ENCODE data around the gene OSGEPL1.

Gene OSGEPL1

GRCh38 chr2:189762551-189763298 is at the start of gene OSGEPL1:
Gene OSGEPL1 (minus strand): TSS chr2:189762792. CDS start chr2:189761640, 1,152 bp downstream.
- H3K36me3 ChIP-seq (ENCODE audit: insufficient read depth, low read length), result no peaks in the 10 kb centered on the region
- H3K27ac ChIP-seq (ENCODE audit: low read depth, low read length), result peak within 1 kb of the TSS; percentile 84
- H3K9me3 ChIP-seq (ENCODE audit: low read length), result no peaks in the 10 kb centered on the region
- H3K27me3 ChIP-seq (ENCODE audit: control insufficient read depth in 1 of 2, insufficient read depth in 2 of 2, low read length in 2 of 2), result no peaks in the 10 kb centered on the region
- H3K4me1 ChIP-seq (ENCODE audit: insufficient read depth, low read length), result peaks cover 12% of the 10 kb centered on the region
- H3K9ac ChIP-seq (ENCODE audit: low read length), result peak within 1 kb of the TSS; percentile 51
- peak within 1 kb of the TSS; percentile 63 to 68 for H3K4me3 ChIP-seq (ENCODE audit: low read depth in 1 of 2, low read length in 2 of 2)

GRCh38 chr2:189803431-189803830 is 40.8 kb upstream of the OSGEPL1 start:
- Histone ChIP-seq H3K27me3 (ENCODE audit: control insufficient read depth in 1 of 2, insufficient read depth in 2 of 2, low read length in 2 of 2) (no peaks in the 10 kb centered on the region), H3K4me1 (ENCODE audit: insufficient read depth, low read length) (peaks cover 2% of the 10 kb centered on the region), H3K27ac (ENCODE audit: low read depth, low read length) (no peak overlapping the region), H3K9ac (ENCODE audit: low read length) (no peak overlapping the region), H3K4me3 (ENCODE audit: low read depth in 1 of 2, low read length in 2 of 2) (no peak overlapping the region), H3K9me3 (ENCODE audit: low read length) (no peaks in the 10 kb centered on the region), H3K36me3 (ENCODE audit: insufficient read depth, low read length) (no peaks in the 10 kb centered on the region)

- peaks cover 9% of the 10 kb centered on the region for H3K4me1 ChIP-seq (ENCODE audit: insufficient read depth, low read length)
- no peaks in the 10 kb centered on the region for H3K27me3 ChIP-seq (ENCODE audit: control insufficient read depth in 1 of 2, insufficient read depth in 2 of 2, low read length in 2 of 2)
- no peak overlapping the region for H3K4me3 ChIP-seq (ENCODE audit: low read depth in 1 of 2, low read length in 2 of 2)
- no peak overlapping the region for H3K9ac ChIP-seq (ENCODE audit: low read length)
- no peaks in the 10 kb centered on the region for H3K9me3 ChIP-seq (ENCODE audit: low read length)
- peaks cover under 1% of the 10 kb centered on the region for H3K36me3 ChIP-seq (ENCODE audit: insufficient read depth, low read length)
- no peak overlapping the region for H3K27ac ChIP-seq (ENCODE audit: low read depth, low read length)
These were observed 39.9 kb upstream of the OSGEPL1 start for GRCh38 chr2:189802396-189802912.

GRCh38 chr2:189799531-189799930 is 36.9 kb upstream of the OSGEPL1 start:
- no peaks in the 10 kb centered on the region for H3K27me3 ChIP-seq (ENCODE audit: control insufficient read depth in 1 of 2, insufficient read depth in 2 of 2, low read length in 2 of 2)
- no peak overlapping the region for H3K4me3 ChIP-seq (ENCODE audit: low read depth in 1 of 2, low read length in 2 of 2)
- H3K9ac ChIP-seq (ENCODE audit: low read length), result no peak overlapping the region
- no peaks in the 10 kb centered on the region for H3K9me3 ChIP-seq (ENCODE audit: low read length)
- no peak overlapping the region for H3K27ac ChIP-seq (ENCODE audit: low read depth, low read length)
- peaks cover 9% of the 10 kb centered on the region for H3K4me1 ChIP-seq (ENCODE audit: insufficient read depth, low read length)
- H3K36me3 ChIP-seq (ENCODE audit: insufficient read depth, low read length), result peaks cover 12% of the 10 kb centered on the region

DNA sequence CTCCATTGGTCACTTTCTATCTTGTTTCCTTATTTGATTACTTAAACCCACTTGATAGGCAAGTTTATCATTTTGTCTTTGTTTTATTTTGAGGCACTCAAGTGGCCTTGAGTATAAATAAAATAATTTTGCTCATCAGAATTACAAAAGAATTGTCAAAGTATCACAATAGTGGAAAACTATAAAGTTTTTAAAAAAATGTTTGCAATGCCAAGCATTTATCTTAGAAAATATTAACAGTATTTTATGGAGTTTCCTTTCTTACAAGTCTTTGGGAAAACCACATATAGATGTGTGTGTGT is 36.4 kb upstream of the OSGEPL1 start:
- H3K27me3 ChIP-seq (ENCODE audit: control insufficient read depth in 1 of 2, insufficient read depth in 2 of 2, low read length in 2 of 2), result no peaks in the 10 kb centered on the region
- peaks cover 12% of the 10 kb centered on the region for H3K36me3 ChIP-seq (ENCODE audit: insufficient read depth, low read length)
- H3K4me1 ChIP-seq (ENCODE audit: insufficient read depth, low read length), result peaks cover 9% of the 10 kb centered on the region
- no peak overlapping the region for H3K4me3 ChIP-seq (ENCODE audit: low read depth in 1 of 2, low read length in 2 of 2)
- no peak overlapping the region for H3K27ac ChIP-seq (ENCODE audit: low read depth, low read length)
- no peak overlapping the region for H3K9ac ChIP-seq (ENCODE audit: low read length)
- no peaks in the 10 kb centered on the region for H3K9me3 ChIP-seq (ENCODE audit: low read length)

DNA sequence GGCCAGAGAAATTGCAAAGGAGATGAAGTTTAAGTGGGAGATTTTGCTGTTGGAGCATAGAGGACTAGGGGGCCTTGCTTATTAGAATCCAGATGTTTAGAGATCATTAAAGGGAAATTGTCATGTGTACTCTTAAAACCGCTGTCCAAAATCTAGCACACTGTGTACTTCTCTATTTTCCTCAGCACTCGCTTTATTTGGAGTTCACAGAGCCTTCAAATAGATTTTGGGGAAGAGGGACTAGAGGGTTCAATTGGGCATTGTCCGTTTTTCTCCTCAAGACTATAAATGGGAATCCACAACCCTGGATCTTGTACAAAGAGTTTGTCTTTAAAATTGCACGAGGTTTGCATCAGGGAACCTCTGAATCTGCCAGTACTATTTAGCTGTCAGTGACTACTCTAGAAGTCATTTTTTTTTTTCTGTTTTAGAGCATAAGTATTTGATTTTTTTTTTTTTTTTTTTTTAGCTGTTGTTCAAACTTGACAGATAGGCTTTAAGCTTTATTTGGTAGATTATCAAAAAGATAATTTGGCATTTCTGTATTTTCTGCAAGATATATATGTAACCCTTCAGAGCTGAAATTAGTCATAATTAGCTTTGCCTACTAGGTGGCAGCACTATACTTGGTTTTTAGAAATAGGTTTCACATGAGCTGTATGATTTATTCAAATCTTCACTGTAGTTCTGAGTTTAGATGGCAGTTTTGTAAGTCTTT is 35.9 kb upstream of the OSGEPL1 start:
- Histone ChIP-seq H3K9ac (ENCODE audit: low read length) (no peak overlapping the region), H3K9me3 (ENCODE audit: low read length) (no peaks in the 10 kb centered on the region), H3K36me3 (ENCODE audit: insufficient read depth, low read length) (peaks cover 15% of the 10 kb centered on the region), H3K27me3 (ENCODE audit: control insufficient read depth in 1 of 2, insufficient read depth in 2 of 2, low read length in 2 of 2) (no peaks in the 10 kb centered on the region), H3K4me3 (ENCODE audit: low read depth in 1 of 2, low read length in 2 of 2) (no peak overlapping the region), H3K4me1 (ENCODE audit: insufficient read depth, low read length) (peaks cover 9% of the 10 kb centered on the region), H3K27ac (ENCODE audit: low read depth, low read length) (no peak overlapping the region)

- Histone ChIP-seq H3K4me1 (ENCODE audit: insufficient read depth, low read length) (peaks cover 9% of the 10 kb centered on the region), H3K36me3 (ENCODE audit: insufficient read depth, low read length) (peaks cover 21% of the 10 kb centered on the region), H3K27me3 (ENCODE audit: control insufficient read depth in 1 of 2, insufficient read depth in 2 of 2, low read length in 2 of 2) (no peaks in the 10 kb centered on the region), H3K27ac (ENCODE audit: low read depth, low read length) (no peak overlapping the region), H3K9ac (ENCODE audit: low read length) (no peak overlapping the region), H3K9me3 (ENCODE audit: low read length) (no peaks in the 10 kb centered on the region), H3K4me3 (ENCODE audit: low read depth in 1 of 2, low read length in 2 of 2) (no peak overlapping the region)
These were observed 35.3 kb upstream of the OSGEPL1 start for GRCh38 chr2:189797902-189798301.

GRCh38 chr2:189794310-189794709 is 31.7 kb upstream of the OSGEPL1 start:
- Histone ChIP-seq H3K27me3 (ENCODE audit: control insufficient read depth in 1 of 2, insufficient read depth in 2 of 2, low read length in 2 of 2) (no peaks in the 10 kb centered on the region), H3K4me3 (ENCODE audit: low read depth in 1 of 2, low read length in 2 of 2) (no peak overlapping the region), H3K9ac (ENCODE audit: low read length) (no peak overlapping the region), H3K36me3 (ENCODE audit: insufficient read depth, low read length) (peaks cover 22% of the 10 kb centered on the region), H3K4me1 (ENCODE audit: insufficient read depth, low read length) (peaks cover 9% of the 10 kb centered on the region), H3K27ac (ENCODE audit: low read depth, low read length) (no peak overlapping the region), H3K9me3 (ENCODE audit: low read length) (no peaks in the 10 kb centered on the region)

- Histone ChIP-seq H3K4me1 (ENCODE audit: insufficient read depth, low read length) (no peaks in the 10 kb centered on the region), H3K27me3 (ENCODE audit: control insufficient read depth in 1 of 2, insufficient read depth in 2 of 2, low read length in 2 of 2) (no peaks in the 10 kb centered on the region), H3K4me3 (ENCODE audit: low read depth in 1 of 2, low read length in 2 of 2) (no peak overlapping the region), H3K36me3 (ENCODE audit: insufficient read depth, low read length) (peaks cover 16% of the 10 kb centered on the region), H3K9ac (ENCODE audit: low read length) (no peak overlapping the region), H3K9me3 (ENCODE audit: low read length) (no peaks in the 10 kb centered on the region), H3K27ac (ENCODE audit: low read depth, low read length) (no peak overlapping the region)
These were observed 28.9 kb upstream of the OSGEPL1 start for GRCh38 chr2:189791338-189792042.

DNA sequence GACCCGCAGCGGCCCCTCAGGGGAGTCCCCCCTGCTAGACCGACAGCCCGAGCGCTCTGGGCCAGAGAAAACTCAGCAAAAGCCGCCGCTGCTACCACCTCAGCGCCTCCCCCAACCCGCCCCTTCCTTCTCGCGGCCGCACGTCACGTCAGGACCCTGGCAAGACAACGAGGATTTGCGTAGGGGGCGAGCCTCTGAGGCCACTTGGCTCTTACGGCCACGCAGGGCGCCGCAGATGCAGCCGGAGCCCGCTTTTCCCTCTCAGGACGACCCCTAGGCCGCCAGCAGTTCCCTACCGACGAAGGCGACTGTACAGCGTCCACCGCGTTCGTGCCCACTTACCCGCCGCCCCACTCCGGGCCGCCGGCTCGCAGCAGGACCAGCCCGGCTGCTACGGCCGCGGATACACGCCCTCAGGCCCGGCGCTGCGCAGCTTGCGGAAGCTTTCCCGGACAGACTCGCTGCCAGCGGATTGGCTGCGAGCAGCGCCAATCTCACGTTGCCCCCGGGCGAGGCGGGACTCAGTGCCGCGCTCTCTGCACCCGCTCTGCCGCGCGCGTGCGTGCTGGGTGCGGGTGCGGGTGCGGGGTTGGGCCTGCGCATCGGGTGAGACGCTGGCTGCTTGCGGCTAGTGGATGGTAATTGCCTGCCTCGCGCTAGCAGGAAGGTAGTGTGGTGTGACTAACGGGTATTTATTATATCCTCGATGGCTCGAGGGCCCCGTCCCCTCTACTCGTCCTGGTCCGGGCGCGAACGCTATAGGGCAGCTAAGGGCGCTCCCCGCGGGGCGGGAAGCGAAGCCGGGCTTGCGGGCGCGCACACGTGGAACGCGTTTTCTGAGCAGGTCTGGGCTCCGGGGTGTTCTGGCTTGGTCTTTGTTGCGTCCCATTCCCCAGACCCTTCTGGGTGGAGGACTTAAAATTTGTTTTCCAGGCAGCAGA is 21.6 kb upstream of the OSGEPL1 start, which contains the start of the genes ORMDL1 and PMS1:
TSS of gene ORMDL1 (minus strand) at position 413 of the 941 bp plus-strand sequence. CDS start 1,744 bp downstream, outside the sequence.
TSS of gene PMS1 (plus strand) at position 524 of the 941 bp plus-strand sequence. CDS start 7,360 bp downstream, outside the sequence.
- no peaks in the 10 kb centered on the region for H3K9me3 ChIP-seq (ENCODE audit: low read length)
- H3K9ac ChIP-seq (ENCODE audit: low read length), result peak within 1 kb of the TSS; percentile 59
- H3K27me3 ChIP-seq (ENCODE audit: control insufficient read depth in 1 of 2, insufficient read depth in 2 of 2, low read length in 2 of 2), result no peaks in the 10 kb centered on the region
- H3K4me1 ChIP-seq (ENCODE audit: insufficient read depth, low read length), result peaks cover 22% of the 10 kb centered on the region
- peak within 1 kb of the TSS; percentile 96 for H3K27ac ChIP-seq (ENCODE audit: low read depth, low read length)
- H3K36me3 ChIP-seq (ENCODE audit: insufficient read depth, low read length), result peaks cover 19% of the 10 kb centered on the region
- peak within 1 kb of the TSS; percentile 83 to 86 for H3K4me3 ChIP-seq (ENCODE audit: low read depth in 1 of 2, low read length in 2 of 2)

Data from muscle layer of colon (tissue), 2 donors.